ENCODE measurements around the gene MLN.

The MLN gene

DNA sequence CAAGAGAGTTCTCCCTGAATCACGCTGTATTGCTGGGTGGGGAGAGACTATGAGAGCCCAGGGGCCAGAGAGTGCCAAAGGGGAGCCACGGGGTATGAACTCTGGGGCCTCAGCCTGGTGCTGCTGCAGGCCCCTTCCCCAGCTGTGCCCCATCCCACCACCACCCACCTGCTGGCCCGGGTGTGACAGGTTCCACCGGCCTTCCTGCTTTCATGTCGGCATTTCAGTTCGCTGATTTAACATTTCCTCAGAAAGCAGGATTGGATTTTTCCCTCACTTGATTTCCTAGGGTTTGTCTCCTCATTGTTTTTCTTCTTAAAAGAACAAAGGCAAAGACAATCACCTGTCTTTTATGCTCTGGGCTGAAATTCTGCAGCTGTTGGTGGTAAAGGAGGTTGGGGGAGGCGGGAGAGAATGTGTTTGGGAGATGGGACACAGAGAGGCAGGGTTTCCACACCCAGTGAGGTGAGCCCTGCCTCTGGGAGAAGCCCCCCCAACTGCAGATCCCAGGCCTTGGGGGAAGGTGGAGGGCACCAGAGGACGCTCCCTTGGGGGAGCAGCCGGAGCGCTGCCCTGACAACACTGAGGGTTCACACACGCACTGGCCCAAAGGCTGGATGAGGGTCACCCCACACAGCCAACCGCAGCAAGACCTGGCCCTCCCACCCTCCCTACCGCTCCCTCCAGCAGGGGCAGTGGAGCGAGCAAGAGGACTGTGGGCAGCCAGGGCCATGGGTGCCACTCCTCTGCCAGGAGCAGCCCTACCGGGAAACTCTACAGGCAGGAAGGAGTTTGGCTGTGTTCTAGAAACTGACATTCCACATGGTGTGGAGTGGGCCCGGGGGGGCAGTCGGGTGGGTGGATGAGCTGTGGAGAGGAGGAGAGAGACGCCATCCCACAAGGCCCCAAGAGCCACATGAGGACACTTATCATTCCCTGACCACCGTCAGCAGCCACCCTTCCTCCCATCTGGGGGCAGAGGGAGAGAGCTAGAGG lies 10.5 kb upstream of the MLN start:
- no peak for DNase-seq

DNA sequence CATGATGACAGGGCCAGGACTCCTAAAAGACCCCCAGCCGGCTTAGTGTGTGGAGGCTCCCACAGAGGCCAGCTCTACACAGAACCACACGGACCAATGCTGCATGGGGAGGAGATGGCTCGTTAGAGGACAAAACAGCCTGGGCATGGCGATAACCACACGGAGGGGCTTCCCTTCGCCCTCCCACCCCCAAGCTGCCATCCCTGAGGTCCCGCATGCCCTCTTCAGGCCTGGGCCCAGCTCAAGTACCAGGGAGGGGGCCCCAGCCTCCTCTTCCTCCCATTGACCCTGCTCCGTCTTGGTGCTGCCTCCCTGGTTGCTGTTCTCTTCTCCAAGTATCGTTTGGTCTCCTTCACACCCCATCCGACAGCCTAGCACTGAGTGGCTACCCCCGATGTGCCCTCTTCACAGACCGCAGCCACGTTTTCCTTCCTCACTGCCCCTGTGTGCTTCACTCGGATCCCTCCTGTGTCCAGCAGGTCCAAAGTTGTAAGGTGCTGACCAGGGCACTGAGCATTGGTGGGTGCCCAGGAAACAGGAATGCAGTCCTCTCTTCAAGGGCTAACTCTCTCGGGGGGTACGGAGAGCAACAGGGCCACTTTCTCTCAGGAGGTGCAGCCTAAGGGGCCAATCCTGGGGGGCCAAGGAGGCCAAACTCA lies 9.6 kb upstream of the MLN start:
- DNase-seq: no peak

DNA sequence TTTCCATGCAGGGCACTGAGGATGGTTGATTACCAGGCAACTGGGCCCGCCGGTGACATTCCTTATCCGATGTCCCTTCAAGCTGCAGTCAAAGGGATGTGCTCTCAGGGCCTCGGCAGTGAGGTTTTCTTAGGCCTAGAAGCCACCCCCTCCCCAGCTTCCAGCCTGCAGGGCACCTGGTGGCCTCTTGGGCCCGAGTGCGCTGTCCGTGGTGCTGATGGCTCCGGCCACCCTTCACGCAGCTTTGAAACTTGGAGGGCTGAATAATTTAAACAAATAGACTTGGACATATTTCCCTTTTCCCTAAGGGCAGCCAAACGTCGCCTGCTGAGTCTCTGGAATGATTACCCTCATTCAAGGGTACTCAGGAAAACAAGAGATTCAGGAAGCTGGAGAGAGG lies 8.9 kb upstream of the MLN start:
- peak; percentile 7 for DNase-seq

DNA sequence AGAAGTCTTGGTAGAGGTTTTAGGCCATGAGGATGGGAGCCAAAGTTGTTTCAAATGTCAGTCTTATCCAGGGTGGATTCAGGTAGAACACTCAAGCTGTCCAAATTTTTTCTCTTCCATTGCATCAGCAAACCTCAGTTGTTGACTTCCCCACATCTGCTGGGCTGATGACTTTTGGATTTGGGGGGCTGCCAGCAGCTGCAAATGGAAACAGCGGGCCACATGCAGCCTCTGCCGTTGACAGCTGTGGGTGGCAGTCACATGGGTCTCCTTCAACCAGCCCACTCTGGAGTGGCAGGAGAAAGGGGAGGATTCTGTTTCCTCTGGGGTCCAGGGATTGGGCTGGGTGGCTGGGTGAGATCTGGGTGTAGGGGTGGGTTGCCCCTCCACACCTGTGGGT lies 5.8 kb upstream of the MLN start:
- no peak for DNase-seq

DNA sequence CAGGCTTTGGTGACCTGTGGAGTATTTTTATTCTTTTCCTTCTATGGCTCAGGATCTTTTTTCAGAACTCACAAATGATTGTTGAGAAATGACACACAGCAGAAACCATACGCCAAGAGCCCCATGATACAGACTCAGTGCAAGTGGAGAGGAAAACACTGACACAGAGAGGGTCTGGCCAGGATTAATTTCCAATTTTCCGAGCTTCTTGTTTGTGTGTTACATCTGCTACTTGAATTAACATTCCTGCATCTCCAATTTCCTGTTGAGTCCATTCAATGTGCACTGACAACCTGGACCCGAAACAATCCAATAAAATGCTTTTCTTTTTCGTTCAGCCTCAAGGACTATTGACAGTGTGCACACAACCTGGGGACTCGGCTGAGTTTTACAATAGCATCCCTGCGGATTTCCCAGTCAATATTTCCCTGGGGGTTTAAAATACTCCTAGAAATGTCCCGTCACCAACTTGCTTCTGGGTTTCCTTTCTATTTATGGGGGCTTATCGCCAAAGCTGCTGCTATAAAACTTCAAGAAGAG lies 4.9 kb upstream of the MLN start:
- no peak for DNase-seq

DNA sequence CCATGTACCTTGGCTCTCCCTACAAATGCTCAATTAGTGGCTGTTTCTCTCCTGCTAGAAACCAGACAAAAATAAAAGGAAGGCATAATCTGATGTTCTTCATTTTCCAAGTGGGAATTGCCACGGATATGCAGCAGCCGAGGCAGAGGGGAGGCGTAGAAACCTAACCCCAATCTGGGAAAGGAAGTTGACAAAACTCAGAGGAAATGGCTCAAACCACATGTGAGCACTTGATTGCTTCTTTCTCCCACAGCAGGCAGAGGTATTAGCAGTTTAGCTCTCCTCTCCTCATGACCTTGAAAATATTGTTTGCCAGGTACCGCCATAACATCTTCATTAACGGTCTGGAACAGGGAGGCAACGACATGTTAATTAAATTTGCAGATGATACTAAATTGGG lies 3.8 kb upstream of the MLN start:
- DNase-seq: no peak

DNA sequence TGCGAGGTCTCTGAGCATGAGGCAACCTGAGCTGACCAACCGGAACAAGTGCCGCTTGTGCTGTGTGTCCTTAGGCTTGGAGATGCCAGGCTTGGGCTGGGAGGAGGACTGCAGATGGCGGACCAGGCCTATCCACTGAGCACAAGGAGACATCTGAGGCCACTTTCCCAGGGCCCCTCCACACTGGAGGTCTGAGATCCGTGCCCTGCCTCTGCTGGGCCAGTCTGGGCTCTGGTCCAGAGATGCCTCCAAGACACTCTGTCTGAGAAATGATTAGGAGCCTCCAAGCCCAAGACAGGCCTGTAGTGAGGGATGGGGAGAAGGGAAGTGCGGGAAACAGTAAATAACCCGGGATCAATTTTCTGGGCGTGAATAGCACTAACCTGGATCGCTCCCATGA lies 3.0 kb upstream of the MLN start:
- no peak for DNase-seq

DNA sequence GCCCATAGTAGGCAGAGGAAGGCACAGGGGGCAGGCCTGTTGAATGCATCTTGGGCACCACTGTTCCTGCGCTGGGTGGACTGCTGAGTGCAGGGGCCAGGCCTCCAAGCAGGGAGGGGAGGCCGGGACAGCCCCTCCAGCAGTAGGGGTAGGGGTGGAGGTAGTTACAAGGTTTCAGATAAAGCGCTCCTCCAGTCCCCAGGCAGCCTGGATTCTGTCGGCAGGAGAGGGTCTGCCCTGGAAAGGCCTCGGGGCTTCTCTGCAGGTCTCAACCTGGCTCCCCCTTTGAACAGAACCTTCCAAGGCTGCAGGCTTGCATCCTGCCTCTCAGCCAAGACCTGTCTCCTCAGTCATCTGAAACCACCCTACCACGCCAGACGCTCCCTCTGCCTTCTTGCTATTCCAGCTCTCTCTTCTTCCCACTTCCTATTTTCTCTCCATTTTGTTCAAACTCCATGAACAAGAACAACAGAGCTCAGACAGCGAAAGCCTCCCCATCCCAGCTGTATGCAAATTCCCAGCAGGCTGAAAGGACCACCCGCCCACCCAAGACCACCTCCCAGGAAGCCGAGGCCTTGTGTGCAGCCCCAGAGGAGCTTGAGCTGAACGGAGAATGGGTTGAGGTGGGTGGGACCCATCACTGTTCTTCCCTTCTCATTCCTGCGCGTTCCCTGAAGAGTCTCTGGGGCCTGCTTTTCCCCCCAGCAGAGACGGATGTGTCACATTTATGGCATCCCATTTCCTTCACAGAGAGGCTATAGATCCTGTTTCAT lies 1.4 kb downstream of the MLN start:
- DNase-seq: no peak

DNA sequence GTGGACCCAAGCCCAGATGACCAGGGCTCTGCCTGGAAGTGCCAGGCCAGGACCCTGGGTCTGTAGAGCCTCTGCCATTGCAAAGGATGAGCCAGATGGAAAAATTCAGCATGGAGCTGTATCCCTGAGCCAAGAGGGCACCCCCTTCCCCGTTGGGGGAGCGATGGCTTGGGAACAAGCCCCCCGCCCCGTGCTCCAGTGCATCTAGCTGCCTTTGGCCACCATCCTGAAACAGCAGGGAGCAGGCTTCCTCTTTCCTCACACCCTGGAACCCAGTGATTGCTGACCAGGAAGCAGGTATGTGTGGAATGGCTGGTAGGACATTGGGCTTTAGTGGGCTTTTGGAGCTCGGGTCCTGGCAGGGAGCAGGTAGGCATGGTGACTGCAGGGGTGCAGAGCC lies 2.2 kb downstream of the MLN start:
- DNase-seq: no peak

DNA sequence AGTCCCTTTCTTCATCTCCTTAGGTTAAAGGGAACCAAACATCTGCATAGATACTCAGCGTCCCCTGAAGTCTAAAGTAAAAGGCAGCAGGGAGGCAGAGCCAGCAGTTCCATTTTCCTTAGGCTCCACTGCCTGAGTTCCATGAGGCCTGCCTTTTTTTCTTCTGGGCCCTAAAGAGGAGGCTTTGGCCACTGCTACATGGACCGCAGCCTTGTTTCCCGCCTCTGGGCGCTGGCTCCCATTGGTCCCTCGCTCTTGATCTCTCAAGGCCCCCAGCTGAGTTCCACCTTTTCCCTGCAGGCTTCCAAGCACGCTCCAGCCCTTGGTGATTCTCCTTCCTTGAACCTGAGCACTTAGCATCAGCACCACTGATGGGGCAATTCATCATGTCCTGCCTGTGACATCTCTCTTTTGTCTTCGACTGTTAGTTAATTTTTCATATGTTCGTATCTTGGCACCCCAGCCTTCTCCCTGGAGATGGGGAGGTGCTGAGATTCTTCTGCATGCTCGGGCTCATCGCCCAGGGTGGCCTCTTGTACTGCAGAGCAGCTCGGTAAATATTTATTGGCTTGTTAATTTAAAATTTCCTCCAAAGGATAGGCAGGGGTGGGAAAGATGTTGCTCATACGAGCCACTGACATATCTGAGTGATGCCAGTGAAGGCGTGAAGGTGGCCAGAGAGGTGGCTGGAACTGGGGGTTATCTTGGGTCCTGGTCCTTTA lies 3.4 kb downstream of the MLN start:
- no peak for DNase-seq

DNA sequence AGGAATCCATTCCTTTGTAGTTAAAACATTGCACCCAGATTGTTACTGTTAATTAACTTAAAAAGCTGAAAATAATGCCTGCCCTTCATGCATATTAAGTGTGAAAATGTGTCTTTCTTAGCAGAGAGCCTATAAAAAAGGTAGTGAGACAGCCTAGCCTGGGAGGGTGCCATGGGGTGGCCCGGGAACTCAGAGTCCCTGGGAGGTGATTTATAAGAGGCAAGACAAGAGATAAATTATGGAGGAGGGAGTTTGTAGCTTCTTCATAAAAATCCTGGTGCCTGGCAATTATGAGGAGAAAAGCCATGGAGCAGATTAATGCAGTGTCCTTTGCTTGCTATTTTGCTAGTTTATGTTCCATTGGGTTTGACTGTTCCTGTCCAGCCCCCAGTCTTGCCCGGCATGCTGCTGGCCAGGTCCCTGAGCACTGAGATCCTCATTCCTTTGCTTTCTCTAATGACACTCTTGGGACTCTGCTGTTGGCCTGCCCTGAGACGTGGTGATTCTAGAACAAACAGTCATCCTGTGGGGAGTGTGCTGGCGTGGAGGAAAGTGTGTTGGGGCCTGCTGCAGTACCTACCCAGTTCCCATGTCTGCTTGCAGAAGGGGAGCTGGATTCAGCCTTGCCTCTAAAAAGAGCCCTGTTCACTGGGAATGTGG lies 4.2 kb downstream of the MLN start:
- DNase-seq: no peak

DNA sequence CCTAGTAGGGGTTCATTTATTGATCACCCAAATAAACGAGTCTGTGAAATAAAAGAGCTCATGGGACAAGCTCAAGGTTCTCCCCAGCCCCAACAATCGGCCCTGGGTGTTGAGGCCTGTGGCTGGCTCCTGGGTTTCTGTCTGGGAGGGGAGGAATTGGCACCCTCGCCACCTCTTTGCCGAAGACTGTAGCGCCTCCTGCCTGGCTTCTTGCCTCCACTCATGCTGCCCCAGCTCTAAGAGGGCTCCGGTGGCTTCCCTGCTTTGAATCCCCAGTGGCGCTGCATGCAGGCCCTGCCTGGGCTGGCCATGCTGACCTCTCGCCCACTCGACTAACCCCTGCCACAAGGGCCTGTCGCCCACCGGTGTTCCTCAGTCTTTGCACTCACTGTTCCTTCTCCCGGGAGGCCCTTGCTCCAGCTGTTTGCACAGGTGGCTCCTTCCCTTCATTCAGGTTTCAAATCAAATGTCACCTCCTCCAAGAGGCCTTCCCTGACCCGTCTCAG lies 5.4 kb downstream of the MLN start:
- DNase-seq: no peak

DNA sequence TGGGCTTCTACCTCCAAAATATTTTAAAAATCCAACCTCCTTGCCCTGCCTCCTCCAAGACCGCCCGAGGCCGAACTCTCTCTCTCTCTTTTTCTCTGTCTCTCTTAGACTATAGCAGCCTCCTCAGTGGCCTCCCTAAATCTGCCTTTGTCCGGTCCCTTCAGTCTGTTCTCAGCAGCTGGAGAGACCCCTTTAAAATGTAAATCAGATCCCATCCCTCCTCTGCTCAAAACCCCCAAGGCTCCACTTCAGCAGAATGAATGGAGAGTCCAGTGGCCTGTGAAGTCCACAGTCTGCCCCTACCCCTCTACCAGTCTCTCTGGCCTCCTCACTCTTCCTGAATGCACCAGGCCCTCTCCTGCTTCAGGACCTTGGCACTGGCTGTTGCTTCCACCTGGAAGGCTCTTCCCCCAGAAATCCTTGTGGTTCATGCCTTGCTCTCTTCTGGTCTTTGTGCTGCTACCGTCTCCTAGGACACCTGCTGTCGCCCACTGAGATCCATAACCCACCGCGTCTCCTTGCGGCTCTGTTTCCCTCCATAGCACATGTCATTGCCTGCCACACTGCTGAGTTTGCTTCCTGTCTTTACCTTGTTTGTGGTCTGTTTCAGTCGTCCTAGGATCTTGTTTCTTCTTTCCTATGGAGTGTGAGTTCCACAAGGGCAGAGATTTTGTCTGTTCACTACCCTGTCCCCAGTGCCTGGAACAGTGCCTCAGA lies 6.0 kb downstream of the MLN start:
- no peak for DNase-seq

DNA sequence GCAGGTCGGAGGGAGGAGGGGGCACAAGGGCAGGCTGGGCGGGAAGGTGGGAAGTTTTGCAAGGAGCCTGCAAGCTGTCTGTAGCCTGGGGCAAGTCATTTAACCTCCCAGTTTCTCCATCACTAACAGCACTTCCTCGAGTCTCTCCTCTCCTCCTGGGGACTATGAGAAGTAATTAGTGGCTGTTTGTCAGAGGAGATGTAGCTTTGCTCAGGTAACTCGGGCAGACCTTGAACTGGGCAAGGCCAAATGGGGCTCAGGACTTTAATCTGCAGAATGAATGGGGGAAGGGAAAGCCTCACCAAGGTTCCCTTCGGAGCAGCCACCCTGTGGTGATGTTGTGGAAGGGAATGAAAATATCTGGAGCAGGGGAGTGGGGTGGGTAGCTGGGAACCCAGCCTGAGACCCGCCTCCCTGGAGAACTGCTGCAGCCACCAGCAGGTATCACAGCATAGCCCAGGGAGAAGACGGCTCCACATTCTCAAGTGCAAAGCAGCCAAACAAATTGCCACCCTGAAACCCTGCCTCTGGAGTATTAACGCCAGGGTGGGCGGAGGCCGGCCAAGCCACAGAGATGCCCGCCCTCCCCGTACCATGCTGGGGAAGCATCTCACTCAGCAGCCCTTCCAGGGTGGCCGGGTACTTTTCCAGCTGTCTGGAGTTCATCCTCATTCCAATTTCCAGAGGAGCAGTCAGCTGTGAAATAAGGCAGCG lies 8.7 kb downstream of the MLN start:
- no peak for DNase-seq

DNA sequence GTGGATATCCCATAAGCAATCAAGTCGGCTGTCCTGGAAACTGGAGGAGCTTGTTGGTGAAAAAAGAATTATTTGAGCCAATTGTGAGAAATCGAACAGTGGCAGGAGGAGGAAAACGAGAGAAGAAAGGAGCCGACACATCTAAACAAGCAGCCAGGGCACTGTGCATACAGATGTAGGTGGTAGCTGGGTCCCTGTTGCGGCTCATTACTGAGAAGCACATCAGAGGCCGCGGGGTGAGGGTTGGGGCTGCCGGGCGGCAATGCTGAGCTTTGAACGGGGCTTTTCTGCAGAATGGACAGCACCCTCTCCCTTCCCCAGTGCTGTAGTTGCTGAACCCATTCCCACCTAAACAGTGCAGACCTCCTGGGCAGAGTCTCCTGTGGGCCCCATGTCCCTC lies 10.8 kb downstream of the MLN start:
- no peak for DNase-seq

DNA sequence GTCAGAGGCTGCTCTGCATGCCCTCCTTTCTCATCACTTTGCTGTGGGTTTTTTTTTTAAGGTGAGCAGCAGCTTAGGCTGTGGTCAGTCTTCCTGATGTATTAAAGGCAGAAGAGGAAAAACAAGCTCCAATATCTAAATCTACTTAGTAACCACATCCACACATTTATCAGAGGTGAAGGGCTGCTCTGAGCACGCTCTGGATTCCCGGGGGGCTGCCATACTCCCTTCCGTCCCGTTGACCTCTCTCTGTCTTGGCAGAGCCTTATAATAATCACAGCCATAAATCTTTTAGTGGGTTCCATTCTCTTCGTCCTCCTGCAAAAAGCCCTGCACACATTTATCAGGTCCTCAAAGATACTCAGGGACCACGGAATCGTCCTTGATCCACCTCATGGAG lies 12.2 kb downstream of the MLN start:
- no peak for DNase-seq

DNA sequence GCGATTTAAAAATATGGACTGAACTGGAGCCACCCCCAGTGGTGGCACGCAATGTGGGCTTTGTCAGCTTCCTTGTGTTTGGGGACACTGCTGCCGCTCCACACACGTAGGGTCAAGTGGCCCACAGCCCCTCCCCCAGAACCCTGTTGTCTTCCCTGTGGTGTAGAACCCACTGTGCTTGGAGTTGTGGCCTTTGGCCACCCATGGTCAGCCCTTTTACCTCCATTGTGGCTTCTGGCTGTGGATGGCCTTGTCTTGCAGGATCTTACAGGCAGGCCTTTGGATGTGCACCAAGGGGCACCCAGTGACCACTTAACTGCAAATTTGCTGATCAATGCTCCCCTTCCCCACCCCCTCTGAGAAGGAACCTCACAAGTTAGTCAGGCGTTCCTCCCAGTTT lies 12.9 kb downstream of the MLN start:
- no peak for DNase-seq

DNA sequence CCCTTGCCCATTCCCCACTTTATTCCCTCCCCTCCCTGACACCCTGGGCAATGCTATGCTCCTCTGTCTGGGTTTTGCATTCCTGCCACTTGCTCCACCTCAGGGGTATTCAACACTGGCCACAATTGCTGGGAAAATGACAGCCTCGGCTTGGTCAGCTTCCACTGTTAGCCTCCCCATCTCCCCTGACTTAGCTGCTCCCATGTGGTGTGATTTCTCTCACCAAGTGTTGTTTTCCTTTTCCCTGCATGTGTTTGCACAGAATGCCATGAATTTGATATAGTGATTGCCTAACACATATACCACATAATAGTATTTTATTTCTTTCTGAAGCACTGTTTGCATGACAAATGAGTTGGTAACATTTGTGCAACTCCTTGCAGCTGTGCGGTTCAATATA lies 13.4 kb downstream of the MLN start:
- no peak for DNase-seq

DNA sequence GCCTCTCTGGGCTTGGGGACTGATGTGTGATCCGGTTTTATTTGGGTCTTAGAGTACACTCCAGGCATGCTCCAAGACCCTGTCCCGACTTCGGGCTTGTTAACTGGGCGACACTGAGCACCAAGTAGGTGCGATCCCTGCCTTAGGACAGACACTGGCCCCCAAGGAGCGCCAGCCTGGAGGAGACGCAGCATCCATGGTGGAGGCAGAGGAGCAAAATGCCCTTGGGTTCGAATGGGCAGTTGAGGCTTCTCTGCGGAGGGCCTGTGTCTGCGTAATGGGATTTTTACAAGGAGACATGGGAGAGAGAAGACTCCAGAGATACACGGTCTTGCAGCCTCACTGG lies 14.3 kb downstream of the MLN start:
- DNase-seq: no peak

DNA sequence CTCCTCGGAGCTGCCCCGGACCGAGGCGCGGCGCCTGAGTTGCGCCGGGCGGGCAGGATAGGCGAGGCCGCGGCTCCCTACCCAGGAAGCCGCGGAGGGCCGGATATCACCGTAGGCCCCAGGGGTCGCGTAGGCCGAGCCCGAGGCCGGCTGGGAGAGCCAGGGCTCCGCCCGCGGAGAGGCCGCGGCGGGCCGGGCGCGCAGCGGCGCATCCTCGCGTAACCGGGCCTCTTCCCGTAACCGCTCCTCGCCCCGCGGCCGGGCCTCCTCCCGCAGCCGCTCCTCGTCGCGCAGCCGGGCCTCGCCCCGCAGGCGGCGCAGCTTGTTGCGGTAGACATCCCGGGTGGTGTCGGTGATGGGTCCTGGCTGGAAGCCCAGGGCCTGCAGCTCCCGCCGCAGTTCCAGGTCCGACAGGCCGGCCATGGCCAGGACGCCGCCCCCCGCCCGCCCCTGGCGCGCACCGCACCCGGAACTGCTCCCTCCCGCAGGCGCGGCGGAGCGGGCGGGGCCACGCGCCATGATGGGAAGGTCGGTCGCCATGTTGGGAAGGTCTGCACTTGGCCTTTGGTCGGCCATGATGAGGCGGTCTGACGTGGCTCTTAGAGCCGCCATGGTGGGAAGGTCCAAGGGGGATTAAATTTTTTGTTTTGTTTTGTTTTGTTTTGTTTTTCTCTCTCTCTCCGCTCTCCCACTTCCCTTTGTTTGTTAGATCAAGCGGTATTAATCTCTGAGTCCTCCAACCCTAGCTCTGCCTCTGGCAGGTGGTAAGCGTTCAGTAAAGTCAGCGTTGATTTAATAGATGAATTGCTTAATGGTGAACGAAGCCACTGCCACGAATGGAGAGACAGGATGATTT lies 14.9 kb downstream of the MLN start, which contains the start of gene LEMD2:
Gene LEMD2, minus strand, starts transcription at position 437 of the 856 bp plus-strand sequence. Its CDS starts 14 bp downstream, at position 423.
- DNase-seq: peak; percentile 94
